Posterior cingulate gyrus (tissue), 11 donors: ENCODE results near the gene MITF.

ENCODE experiments used
- DNase-seq, 10 donors: peaks; one replicate each; pipeline versions ENCODE4 v3.0.0 to v3.0.0-alpha.2; 2020 to 2021; ENCODE audit warnings: mixed read lengths in 3 of 10
- intact Hi-C: fragments of 100-400 bp; cut with DNase I; formaldehyde crosslinking; loops from one replicate; pipeline ENCODE4 v1.15.1; 2023

The MITF gene

GRCh38 chr3:69936266-69936665, 197.0 kb downstream of the MITF start:
- DNase-seq, result no peak
- intact Hi-C loops, result no loop called here

- intact Hi-C loops, result no loop called here
Measured at GRCh38 chr3:69938061-69938460, 198.8 kb downstream of the MITF start.

GRCh38 chr3:69938931-69939330, 199.7 kb downstream of the MITF start:
- intact Hi-C loops, result no loop called here
- no peak for DNase-seq

More at GRCh38 chr3:69938061-69938460, 198.8 kb downstream of the MITF start:
- DNase-seq, result no peak

GRCh38 chr3:69941037-69941436, 201.8 kb downstream of the MITF start:
- DNase-seq, result no peak
- intact Hi-C loops, result no loop called here

GRCh38 chr3:69941439-69942176, 202.3 kb downstream of the MITF start:
- no peak for DNase-seq
- intact Hi-C loops, result no loop called here

- no peak for DNase-seq
- intact Hi-C loops, result loop anchor here (5.0 kb wide), 1 partner anchor 208 kb away; the partner anchor contains the start of gene MITF
Measured at GRCh38 chr3:69944931-69945493, 205.7 kb downstream of the MITF start.

GRCh38 chr3:69948246-69948862, 209.1 kb downstream of the MITF start:
- intact Hi-C loops, result loop anchor here (2.0 to 5.0 kb wide), 2 partner anchors 211 to 258 kb away; partner anchors contain the start of gene MITF
- DNase-seq, result no peak

GRCh38 chr3:69951616-69952015, 212.4 kb downstream of the MITF start:
- DNase-seq, result no peak
- intact Hi-C loops, result no loop called here

GRCh38 chr3:69959581-69959980, 220.3 kb downstream of the MITF start:
- no peak for DNase-seq
- intact Hi-C loops, result no loop called here

GRCh38 chr3:69961706-69962439, 222.6 kb downstream of the MITF start:
- intact Hi-C loops, result no loop called here
- no peak for DNase-seq

- intact Hi-C loops, result no loop called here
- no peak for DNase-seq
Measured at GRCh38 chr3:69963643-69964042, 224.4 kb downstream of the MITF start.

GRCh38 chr3:69967156-69967555, 227.9 kb downstream of the MITF start:
- DNase-seq, result no peak
- intact Hi-C loops, result no loop called here

- DNase-seq, result no peak
- intact Hi-C loops, result no loop called here
Measured at GRCh38 chr3:69970827-69971226, 231.6 kb downstream of the MITF start.

- no peak for DNase-seq
- intact Hi-C loops, result no loop called here
Measured at GRCh38 chr3:69972672-69973071, 233.4 kb downstream of the MITF start.

GRCh38 chr3:69976021-69976420, 236.8 kb downstream of the MITF start:
- intact Hi-C loops, result no loop called here
- DNase-seq, result no peak

- no peak for DNase-seq
- intact Hi-C loops, result no loop called here
Measured at GRCh38 chr3:69983546-69984265, 244.4 kb downstream of the MITF start.

- intact Hi-C loops, result no loop called here
- no peak for DNase-seq
Measured at GRCh38 chr3:69985266-69985665, 246.0 kb downstream of the MITF start.

- DNase-seq, result no peak
- intact Hi-C loops, result no loop called here
Measured at GRCh38 chr3:69986419-69986818, 247.2 kb downstream of the MITF start.

- intact Hi-C loops, result no loop called here
- DNase-seq, result no peak
Measured at GRCh38 chr3:69987833-69988232, 248.6 kb downstream of the MITF start.

- intact Hi-C loops, result no loop called here
- DNase-seq, result no peak
Measured at GRCh38 chr3:69993757-69994156, 254.5 kb downstream of the MITF start.

- DNase-seq, result no peak
- intact Hi-C loops, result no loop called here
Measured at GRCh38 chr3:69994919-69995318, 255.7 kb downstream of the MITF start.
